H9 (cell line): ENCODE measurements around the gene GM2A. TPM values are rescaled to one million over a fixed set of nuclear protein-coding genes. Genes with fewer than 3 reads are reported as not detected.

Experiments used
- DNase-seq: peaks from one replicate; pipeline ENCODE4 v3.0.0-alpha.2; 2017
- H2AFZ ChIP-seq: one replicate; pipeline ENCODE4 v1.6.1; 2013; ENCODE audit warnings: mild to moderate bottlenecking, low read length, control low read depth, moderate library complexity
- H2AK5ac ChIP-seq: 2 replicates; pipeline ENCODE4 v1.6.1; 2013; ENCODE audit warnings: low read length, control low read depth, mixed read lengths; ENCODE audit not compliant: insufficient read length
- H2BK120ac ChIP-seq: one replicate; pipeline ENCODE4 v1.6.1; 2013; ENCODE audit warnings: low read depth, mild to moderate bottlenecking, low read length, control low read depth, inconsistent platforms; ENCODE audit not compliant: poor library complexity, severe bottlenecking
- H2BK12ac ChIP-seq: 2 replicates; pipeline ENCODE4 v1.6.1; 2013; ENCODE audit warnings: low read length, control low read depth, mixed read lengths, low read depth; ENCODE audit not compliant: insufficient read length
- H2BK15ac ChIP-seq: 2 replicates; pipeline ENCODE4 v1.6.1; 2013; ENCODE audit warnings: low read depth, low read length, control low read depth
- H2BK20ac ChIP-seq: one replicate; pipeline ENCODE4 v1.6.1; 2013; ENCODE audit warnings: low read depth, mild to moderate bottlenecking, low read length, control low read depth, inconsistent platforms; ENCODE audit not compliant: poor library complexity, severe bottlenecking
- H2BK5ac ChIP-seq: 2 replicates; pipeline ENCODE4 v1.6.1; 2013; ENCODE audit warnings: low read length, control low read depth, mixed read lengths; ENCODE audit not compliant: insufficient read length
- H3K14ac ChIP-seq: 2 replicates; pipeline ENCODE4 v1.6.1; 2013; ENCODE audit warnings: low read length, control low read depth; ENCODE audit not compliant: insufficient read depth
- H3K18ac ChIP-seq: 2 replicates; pipeline ENCODE4 v1.6.1; 2013; ENCODE audit warnings: low read depth, mild to moderate bottlenecking, mixed read lengths, low read length, control low read depth; ENCODE audit not compliant: insufficient read length
- H3K23ac ChIP-seq: 2 replicates; pipeline ENCODE4 v1.6.1; 2013; ENCODE audit warnings: low read length, control low read depth, mixed read lengths, low read depth; ENCODE audit not compliant: insufficient read length
- H3K23me2 ChIP-seq: 2 replicates; pipeline ENCODE4 v1.6.1; 2013; ENCODE audit warnings: low read depth, mild to moderate bottlenecking, mixed read lengths, low read length, control low read depth; ENCODE audit not compliant: insufficient read length, poor library complexity, severe bottlenecking
- H3K27ac ChIP-seq: 2 replicates; pipeline ENCODE4 v1.5.1; 2013; ENCODE audit warnings: low read length, control low read depth, mixed read lengths, low read depth; ENCODE audit not compliant: insufficient read length
- H3K27me3 ChIP-seq: 2 replicates; pipeline ENCODE4 v1.6.1; 2013; ENCODE audit warnings: low read length, control low read depth, inconsistent platforms; ENCODE audit not compliant: insufficient read depth
- H3K4ac ChIP-seq: 2 replicates; pipeline ENCODE4 v1.6.1; 2013; ENCODE audit warnings: low read depth, mild to moderate bottlenecking, control low read depth, inconsistent platforms, low read length, moderate library complexity
- H3K4me1 ChIP-seq: 2 replicates; pipeline ENCODE4 v1.6.1; 2013; ENCODE audit warnings: low read length, control low read depth, inconsistent platforms; ENCODE audit not compliant: insufficient read depth
- H3K4me2 ChIP-seq: 2 replicates; pipeline ENCODE4 v1.6.1; 2013; ENCODE audit warnings: low read length, control low read depth, mixed read lengths; ENCODE audit not compliant: insufficient read length, insufficient read depth
- H3K56ac ChIP-seq: 2 replicates; pipeline ENCODE4 v1.6.1; 2013; ENCODE audit warnings: low read depth, mild to moderate bottlenecking, mixed read lengths, low read length, control low read depth; ENCODE audit not compliant: insufficient read length
- H3K79me1 ChIP-seq: 2 replicates; pipeline ENCODE4 v1.6.1; 2013; ENCODE audit warnings: low read depth, mild to moderate bottlenecking, moderate library complexity, low read length, control low read depth, inconsistent platforms; ENCODE audit not compliant: insufficient read depth, poor library complexity, severe bottlenecking
- H3K79me2 ChIP-seq: 2 replicates; pipeline ENCODE4 v1.6.1; 2013; ENCODE audit warnings: low read length, control low read depth, inconsistent platforms; ENCODE audit not compliant: insufficient read depth
- H3K9ac ChIP-seq: 2 replicates; pipeline ENCODE4 v1.6.1; 2013; ENCODE audit warnings: low read length, control low read depth, mixed read lengths; ENCODE audit not compliant: insufficient read length; ENCODE audit errors: extremely low read depth
- H3K9me3 ChIP-seq: one replicate; pipeline ENCODE4 v1.6.1; 2013; ENCODE audit warnings: low read depth, low read length, inconsistent platforms; ENCODE audit not compliant: control insufficient read depth
- H3T11ph ChIP-seq: one replicate; pipeline ENCODE4 v1.6.1; 2013; ENCODE audit warnings: mild to moderate bottlenecking, low read length, control low read depth, inconsistent platforms
- H4K20me1 ChIP-seq: one replicate; pipeline ENCODE4 v1.6.1; 2013; ENCODE audit not compliant: control insufficient read depth, insufficient read length, insufficient read depth
- H4K5ac ChIP-seq: 2 replicates; pipeline ENCODE4 v1.6.1; 2013; ENCODE audit warnings: low read depth, mild to moderate bottlenecking, mixed read lengths, low read length, control low read depth; ENCODE audit not compliant: insufficient read length
- H4K8ac ChIP-seq: replicated peaks from 2 replicates; pipeline ENCODE4 v1.6.1; 2013; ENCODE audit warnings: low read length, control low read depth, mixed read lengths, low read depth; ENCODE audit not compliant: insufficient read length
- H4K91ac ChIP-seq: 2 replicates; pipeline ENCODE4 v1.6.1; 2013; ENCODE audit warnings: low read depth, mild to moderate bottlenecking, moderate library complexity, mixed read lengths, low read length, control low read depth; ENCODE audit not compliant: insufficient read length
- H3K27ac Mint-ChIP-seq, 3 experiments: 2 replicates in 2 of 3; 3 replicates in 1 of 3; pipeline ENCODE4 v1.8.0; 2020 to 2021; ENCODE audit warnings: mixed read lengths in 3 of 3, mild to moderate bottlenecking in 1 of 3, moderate library complexity in 1 of 3
- H3K27me3 Mint-ChIP-seq: 2 replicates; pipeline ENCODE4 v1.8.0; 2021; ENCODE audit warnings: low read depth, mild to moderate bottlenecking, moderate library complexity, mixed read lengths
- H3K36me3 Mint-ChIP-seq, 3 experiments: 2 replicates in 2 of 3; 3 replicates in 1 of 3; pipeline ENCODE4 v1.8.0; 2020 to 2021; ENCODE audit warnings: low read depth in 3 of 3, mixed read lengths in 3 of 3; ENCODE audit not compliant: insufficient read depth in 1 of 3
- H3K4me1 Mint-ChIP-seq, 2 experiments: 2 replicates each; pipeline ENCODE4 v1.8.0; 2020; ENCODE audit warnings: mixed read lengths in 2 of 2
- H3K4me3 Mint-ChIP-seq, 2 experiments: 2 replicates in 1 of 2; 3 replicates in 1 of 2; pipeline ENCODE4 v1.8.0; 2020 to 2021; ENCODE audit warnings: mild to moderate bottlenecking in 2 of 2, mixed read lengths in 2 of 2, moderate library complexity in 1 of 2
- H3K9me3 Mint-ChIP-seq, 2 experiments: 2 replicates in 1 of 2; 3 replicates in 1 of 2; pipeline ENCODE4 v1.8.0; 2020; ENCODE audit warnings: mild to moderate bottlenecking in 2 of 2, mixed read lengths in 2 of 2, moderate library complexity in 1 of 2
- total RNA-seq: library from RNA; stranded (reverse); gene quantifications from 2 replicates; pipeline ENCODE4 v1.2.1, GENCODE V29; 2021
- TF ChIP-seq, protein P1 (sequence below): fragments of 200-600 bp; sonication (generic); conservative IDR thresholded peaks from 3 replicates; pipeline ENCODE4 v1.8.0; 2021; ENCODE audit warnings: antibody characterized with exemption, mild to moderate bottlenecking

The GM2A gene
- total RNA-seq, 1 experiment from 2014 or later: 27.8 TPM

DNA sequence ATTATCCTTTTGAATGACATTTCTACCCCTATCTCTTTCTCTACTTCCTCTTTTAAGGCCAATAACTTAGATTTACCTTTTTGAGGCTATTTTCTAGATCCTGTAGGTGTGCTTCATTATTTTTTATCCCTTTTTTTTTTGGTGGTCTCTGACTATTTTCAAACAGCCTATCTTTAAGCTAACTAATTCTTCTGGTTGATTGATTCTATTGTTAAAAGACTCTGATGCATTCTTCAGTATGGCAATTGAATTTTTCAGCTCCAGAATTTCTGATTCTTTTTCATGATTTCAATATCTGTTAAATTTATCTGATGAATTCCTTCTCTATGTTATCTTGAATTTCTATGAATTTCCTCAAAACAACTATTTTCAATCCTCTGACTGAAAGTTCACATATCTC, 57.9 kb downstream of the GM2A start:
- Histone ChIP-seq H4K20me1 (no peaks in the 10 kb centered on the region), H2AK5ac (no peak overlapping the region), H3K4me2 (no peak overlapping the region), H3K79me2 (no peaks in the 10 kb centered on the region), H3K9me3 (no peaks in the 10 kb centered on the region), H3K56ac (no peak overlapping the region), H2AFZ (no peak overlapping the region), H3K4me1 (no peaks in the 10 kb centered on the region), H3K27ac (no peak overlapping the region), H3K4ac (no peak overlapping the region), H4K5ac (no peak overlapping the region), H3K18ac (no peak overlapping the region), H2BK15ac (no peak overlapping the region), H3K27me3 (no peaks in the 10 kb centered on the region), H3K23ac (no peak overlapping the region), H3K79me1 (no peaks in the 10 kb centered on the region), H2BK5ac (no peak overlapping the region), H3K14ac (no peak overlapping the region), H3T11ph (no peak overlapping the region), H4K91ac (no peak overlapping the region), H2BK12ac (no peak overlapping the region), H3K9ac (no peak overlapping the region), H2BK20ac (no peak overlapping the region), H4K8ac (no peak overlapping the region), H3K23me2 (no peaks in the 10 kb centered on the region), H2BK120ac (no peak overlapping the region)
- TF ChIP-seq, protein P1, sequence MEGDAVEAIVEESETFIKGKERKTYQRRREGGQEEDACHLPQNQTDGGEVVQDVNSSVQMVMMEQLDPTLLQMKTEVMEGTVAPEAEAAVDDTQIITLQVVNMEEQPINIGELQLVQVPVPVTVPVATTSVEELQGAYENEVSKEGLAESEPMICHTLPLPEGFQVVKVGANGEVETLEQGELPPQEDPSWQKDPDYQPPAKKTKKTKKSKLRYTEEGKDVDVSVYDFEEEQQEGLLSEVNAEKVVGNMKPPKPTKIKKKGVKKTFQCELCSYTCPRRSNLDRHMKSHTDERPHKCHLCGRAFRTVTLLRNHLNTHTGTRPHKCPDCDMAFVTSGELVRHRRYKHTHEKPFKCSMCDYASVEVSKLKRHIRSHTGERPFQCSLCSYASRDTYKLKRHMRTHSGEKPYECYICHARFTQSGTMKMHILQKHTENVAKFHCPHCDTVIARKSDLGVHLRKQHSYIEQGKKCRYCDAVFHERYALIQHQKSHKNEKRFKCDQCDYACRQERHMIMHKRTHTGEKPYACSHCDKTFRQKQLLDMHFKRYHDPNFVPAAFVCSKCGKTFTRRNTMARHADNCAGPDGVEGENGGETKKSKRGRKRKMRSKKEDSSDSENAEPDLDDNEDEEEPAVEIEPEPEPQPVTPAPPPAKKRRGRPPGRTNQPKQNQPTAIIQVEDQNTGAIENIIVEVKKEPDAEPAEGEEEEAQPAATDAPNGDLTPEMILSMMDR: no peak
- peaks cover 12% of the 10 kb centered on the region in 2 experiments for H3K4me1 Mint-ChIP-seq
- H3K27ac Mint-ChIP-seq: no peak overlapping the region
- H3K27me3 Mint-ChIP-seq: no peaks in the 10 kb centered on the region; the same call in none of the 2 replicates
- DNase-seq: no peak
- H3K36me3 Mint-ChIP-seq: peaks cover 0 to 4% (median 0%) of the 10 kb centered on the region in 3 experiments; a peak in 1 of 7 replicates
- no peak overlapping the region for H3K4me3 Mint-ChIP-seq
- H3K9me3 Mint-ChIP-seq: peaks cover 5 to 12% of the 10 kb centered on the region in 2 experiments; a peak in 3 of 5 replicates
